Stimulated activated CD4-positive, alpha-beta T cell treated with anti-CD3 and anti-CD28 coated beads, Interleukin-4, amount 100 ng/mL, for 24 hours (primary cell): ENCODE measurements around the gene CDH16.

Experiments used
- DNase-seq: peaks from one replicate; pipeline ENCODE4 v3.0.0-alpha.2; 2020

The CDH16 gene

DNA sequence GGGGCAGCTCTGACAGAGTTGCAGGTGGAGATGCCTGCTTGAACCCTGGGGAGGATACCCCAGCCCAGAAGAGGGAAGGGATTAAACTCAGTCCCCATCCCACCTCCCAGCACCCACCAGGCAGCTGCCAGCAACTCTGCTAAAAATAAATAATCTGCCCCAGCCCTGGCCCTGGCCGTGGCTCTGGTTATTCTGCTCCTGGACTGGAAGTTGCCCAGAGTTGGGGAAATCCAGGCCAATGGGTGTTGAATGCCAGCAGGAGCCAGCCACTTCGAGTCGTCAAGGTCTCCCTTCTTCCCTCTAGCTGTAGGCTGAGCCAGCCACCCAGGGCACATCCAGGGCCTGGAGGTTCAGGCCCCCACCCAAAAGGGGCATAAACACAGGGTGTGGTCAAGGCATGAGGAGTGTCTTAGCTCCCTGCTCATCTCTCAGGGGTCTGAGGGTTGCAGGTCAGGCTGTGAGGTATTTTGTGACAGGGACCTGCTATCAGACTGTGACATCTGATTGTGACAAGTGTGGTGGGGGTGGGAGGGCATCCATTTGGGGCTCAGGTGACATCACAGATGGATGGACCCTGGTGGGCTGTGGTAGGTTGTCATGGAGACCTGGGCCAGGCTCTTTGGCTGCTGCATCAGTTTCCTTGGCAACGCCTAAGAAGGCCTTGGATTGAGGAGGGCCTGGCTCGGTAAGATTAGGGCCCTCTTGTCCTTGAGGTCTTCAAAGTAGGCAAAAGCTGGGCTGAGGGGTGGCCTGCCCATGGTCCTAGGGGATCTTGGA is 7.7 kb upstream of the CDH16 start:
- DNase-seq: no peak

DNA sequence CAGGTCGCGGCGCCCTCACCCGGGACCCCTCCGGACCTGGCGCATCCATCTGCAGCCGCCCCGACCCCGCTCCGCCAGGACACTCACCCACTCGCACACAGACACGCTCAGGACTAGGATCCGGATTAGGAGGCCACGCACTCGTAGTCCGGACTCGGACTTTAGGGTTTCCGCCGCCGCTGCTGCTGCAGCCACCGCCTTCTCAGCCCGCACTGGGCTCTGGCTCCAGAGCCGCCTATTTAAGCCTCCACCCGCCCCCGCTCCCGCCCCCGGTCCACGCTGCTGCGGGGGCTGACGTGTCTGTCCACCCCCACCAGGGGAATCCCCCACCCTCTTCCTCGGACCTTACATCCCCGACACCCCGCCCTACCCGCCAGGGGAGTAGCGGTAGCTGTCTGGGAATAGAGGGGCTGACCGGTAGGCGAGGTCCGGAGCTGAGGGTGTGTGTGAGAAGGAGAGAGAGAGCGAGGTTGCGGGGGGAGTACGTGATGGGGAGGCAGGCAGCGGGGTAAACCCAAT is 6.7 kb upstream of the CDH16 start, which contains the start of gene RRAD:
RRAD (minus strand) TSS at position 214 of the 519 bp plus-strand sequence. CDS start 356 bp downstream, outside the sequence.
- no peak for DNase-seq

DNA sequence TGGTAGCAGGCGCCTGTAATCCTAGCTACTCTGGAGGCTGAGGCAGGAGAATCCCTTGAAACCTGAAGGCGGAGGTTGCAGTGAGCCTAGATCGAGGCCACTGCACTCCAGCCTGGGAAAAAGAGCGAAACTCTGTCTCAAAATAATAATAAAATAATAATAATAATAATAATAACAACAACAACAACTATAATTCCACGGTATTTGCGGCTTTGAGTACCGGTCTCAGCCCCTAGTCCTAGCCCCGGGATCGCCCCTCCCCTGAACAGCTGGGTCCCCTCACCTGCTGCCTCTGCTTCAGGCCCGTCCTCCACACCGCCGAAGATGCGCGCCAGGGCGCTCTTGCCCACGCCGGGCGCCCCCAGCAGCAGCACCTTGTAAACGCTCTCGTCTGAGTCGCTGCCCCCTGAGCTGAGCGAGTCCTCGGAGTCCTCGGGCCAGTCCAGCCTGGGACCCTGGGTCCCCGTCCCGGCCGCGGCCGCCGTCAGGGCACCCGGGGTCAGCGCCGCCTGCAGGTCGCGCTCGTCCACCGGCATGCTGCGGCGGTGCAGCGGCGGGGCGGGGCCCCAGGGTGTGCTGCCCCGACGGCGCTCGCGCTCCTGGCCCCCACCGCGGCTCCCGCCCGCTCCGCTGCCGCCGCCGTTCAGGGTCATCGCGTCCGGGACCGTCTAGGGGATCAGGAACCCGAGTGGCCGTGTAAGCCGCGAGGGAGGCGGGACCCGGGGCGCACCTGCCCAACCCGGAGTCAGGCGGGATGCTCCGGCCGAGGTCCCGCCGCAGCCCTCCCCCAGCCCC is 6.0 kb upstream of the CDH16 start:
- peak; percentile 33 for DNase-seq

DNA sequence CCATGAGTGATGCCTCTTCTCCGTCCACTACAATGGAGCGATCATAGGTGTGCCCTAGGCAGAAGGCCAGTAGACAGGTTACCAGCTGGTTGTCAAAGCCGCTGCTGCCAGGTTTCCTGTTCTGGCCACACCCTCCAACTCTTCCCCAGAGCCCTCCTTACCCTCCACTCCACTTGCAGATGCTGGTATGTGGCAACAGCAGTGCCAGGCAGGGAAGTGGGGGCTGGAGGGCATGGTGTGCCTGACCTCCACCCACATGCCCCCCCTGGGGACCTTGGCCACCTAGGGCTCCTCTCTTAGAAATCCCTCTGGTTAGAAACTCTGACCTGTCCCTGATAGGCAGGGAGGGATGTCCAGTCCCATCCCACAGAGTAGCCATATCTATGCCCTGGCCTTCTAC is 5.2 kb upstream of the CDH16 start:
- no peak for DNase-seq

DNA sequence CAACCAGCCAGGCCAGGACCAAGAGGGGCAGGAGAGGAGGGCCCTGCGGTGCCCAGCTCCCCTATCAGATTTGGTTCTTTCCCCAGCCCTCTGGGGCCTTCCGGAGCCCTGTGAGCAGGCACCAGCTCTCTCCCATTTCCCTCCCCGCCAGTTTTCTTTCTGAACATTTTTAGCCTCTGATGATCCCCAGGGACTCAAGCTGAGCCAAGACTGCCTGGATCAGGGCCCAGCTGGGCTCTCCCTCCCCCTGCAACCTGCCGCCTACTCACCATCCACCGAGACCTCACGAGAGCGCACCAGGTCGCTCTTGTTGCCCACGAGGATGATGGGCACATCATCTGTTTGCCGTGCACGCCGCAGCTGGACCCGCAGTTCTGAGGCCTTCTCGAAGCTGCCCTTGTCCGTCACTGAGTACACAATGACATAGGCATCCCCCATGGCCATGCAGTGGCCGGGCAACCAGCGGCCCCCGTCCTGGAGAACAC is 4.6 kb upstream of the CDH16 start:
- DNase-seq: no peak

DNA sequence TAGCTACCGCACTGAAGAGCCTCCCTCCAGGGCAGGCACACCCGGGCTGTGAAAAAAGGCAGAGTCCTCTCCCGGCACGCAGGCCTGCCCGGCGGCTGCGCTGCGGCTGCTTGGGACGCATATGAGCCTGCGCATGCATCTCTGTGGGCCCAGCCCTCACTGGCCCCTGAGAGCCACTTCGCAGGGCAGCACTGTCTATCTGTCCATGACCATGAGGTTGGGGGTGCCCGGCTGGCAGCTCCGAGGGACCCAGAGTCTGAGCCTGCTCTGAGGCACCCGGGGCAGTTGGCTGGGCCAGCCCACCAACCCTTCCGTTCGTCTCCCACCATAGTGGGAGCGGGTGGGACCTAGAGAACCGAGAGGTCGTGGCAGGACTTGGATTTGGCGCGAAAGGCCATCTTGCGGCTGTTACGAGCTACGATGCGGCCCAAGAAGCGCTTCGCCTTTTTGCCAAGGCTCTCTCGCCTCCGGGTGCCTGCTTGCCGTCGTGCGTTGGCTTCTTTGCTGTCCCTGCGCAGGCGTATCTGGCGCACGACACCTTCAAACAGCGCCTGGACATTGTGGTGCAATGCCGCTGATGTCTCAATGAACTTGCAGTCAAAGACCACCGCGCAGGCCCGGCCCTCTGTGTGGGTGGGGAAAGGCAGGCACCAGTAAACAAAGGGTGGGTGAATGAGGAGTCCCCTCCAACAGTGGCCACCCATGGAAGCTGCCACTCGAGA is 3.2 kb upstream of the CDH16 start:
- DNase-seq: no peak

DNA sequence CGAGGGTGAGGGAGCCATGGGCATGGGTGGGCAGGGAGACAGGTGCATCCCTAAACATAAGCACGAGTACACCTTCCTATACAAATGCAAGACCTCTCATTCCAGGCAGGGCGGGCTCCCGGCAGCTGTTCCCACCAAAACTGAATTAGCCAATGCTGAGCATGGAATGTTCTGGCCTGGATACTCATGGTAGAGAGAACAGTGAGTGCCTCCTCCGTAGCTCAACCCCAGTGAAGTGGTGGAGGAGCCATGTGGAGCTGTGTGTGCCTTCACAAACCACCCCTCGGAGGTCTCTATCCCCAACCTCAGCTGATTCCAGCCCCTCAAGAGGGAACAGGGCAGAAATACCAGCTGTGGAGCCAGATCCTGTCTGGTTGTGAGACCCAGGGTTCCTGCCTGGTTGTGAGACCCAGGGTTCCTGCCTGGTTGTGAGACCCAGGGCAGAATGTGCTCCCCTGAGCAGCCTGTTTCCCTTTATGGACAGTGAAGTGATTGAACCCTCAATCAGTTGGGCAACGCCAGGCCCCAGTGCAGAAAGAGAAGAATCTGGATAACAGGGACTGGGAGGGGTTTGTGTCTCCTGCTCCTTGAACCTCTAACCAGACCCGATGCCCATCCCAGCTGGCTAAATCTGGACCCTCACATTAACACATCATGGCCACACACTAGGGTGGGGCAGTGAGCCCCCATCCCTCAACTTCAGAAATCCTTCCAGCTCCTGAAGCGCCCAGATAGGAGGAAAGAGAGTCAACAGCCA is 2.4 kb upstream of the CDH16 start:
- no peak for DNase-seq

DNA sequence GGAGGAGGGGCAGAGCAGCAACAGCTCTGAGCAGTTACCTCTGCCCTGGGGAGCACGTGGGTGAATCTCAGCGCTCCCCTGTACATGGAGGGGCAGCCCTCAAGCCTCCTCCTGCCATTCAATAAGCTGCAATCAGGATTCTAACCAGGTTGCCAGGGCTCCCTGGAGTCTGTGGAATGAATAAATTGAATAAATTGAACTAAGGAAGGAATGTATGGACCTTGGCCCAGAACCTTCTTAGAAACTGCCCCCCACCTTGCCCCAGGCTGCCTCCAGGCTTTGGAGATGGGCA is 1.6 kb upstream of the CDH16 start:
- DNase-seq: no peak

DNA sequence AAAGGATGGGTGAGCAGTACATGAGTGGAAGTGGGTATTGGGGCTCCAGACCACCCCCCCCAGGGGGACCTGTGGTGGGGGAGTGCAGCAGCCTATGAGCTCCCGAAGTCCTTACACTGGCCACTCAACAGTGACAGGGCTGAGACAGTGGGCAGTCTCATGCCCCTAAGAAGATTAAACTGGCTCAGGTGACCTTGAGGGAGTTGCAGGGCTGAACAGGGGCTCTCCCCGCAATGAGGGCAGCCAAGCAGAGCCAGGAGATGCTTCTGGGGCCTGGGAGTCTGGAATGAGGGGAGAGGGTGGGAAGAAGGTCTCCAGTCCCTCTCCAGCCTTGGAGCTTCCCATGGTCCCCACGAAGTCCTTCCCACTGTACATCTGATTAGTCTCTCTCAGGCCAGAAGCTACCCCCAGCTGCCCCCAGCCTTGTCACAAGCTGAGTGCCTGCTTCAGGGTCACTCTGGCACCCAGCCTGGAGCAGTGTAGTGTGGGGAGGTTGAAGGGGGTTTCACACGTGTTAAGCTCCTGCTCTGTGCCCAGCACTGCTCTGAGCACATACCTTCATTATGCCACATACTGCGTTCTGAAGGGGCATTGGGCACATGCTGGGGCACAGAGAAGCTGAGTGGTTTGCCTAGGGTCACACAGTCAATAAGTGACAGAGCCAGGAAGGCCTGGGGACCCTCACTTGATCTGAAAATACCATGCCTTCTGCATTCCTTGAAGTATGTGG is 1.0 kb upstream of the CDH16 start:
- DNase-seq: no peak

DNA sequence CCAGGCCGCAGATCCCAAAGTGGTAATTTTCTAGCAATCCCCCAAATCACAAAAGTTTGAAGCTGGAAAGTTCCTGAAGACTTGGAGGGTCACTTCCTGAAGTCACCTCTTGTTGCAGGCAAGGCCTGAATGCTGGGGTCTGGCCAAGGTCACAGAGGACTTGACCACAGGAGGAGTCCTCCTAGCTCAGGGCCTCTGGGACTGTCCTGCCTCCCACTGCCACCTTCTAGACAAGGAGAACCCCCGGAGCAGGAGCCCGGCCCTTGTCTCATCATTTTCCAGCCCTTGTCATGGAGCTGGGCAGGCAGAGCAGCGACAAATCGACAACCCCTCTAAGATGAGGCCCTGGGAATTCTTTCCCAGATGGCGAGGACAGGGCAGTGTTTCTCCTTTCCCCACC is 330 bp downstream of the CDH16 start:
- no peak for DNase-seq

DNA sequence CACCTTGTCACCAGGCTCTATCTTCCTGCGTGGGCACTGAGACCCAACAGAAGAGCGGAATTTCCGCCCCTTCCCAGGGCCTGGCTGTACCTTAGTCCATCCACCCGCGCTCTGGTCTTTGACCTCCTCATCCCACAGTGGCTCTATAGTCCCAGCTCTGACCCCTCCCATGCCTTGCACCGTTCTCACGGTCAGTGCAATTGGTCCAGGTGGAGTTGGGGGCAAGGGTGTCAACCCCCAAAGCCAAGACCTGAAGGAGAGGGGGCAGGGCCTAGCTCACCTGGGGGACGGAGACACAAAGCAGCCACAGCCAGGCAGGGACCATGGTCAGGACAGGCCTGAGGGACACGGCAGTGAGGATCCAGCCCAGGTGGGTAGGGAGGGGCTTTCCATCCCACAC is 944 bp downstream of the CDH16 start:
- DNase-seq: no peak

DNA sequence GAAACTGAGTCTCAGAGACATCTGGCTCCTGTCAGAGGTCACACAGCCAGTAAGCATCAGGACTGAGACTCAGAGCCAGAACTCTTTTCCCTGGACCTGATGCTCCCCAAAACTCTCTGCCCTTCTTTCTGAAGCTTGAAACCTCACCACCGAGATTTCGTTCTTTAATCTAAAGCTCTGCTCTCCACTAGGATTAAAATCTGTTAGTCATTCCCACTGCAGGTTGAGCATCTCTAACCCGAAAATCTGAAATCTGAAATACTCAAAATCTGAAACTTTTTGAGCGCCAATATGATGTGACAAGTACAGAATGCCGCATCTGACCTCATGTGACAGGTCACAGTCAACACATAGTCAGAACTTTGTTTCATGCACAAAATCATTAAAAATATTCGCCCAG is 2.2 kb downstream of the CDH16 start:
- no peak for DNase-seq

DNA sequence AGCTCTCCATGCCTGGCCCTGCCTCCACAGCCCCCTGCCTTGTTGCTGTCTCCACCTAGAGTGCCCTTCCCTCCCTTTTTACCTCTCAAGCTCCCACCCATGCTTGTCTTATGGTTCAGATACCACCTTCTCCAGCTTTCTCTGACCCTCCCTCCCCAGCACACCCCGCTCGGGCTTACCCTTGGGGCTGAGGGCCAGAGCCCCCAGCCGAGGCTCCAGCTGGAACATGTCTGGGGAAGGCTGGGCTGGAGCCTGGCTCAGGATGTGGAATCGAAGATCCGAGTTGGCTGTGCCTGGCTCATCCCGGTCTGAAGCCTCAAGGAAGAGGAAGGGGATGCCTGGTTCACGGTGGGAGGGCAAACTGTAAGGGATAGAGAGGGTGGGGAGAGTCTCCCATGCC is 3.6 kb downstream of the CDH16 start:
- DNase-seq: no peak

DNA sequence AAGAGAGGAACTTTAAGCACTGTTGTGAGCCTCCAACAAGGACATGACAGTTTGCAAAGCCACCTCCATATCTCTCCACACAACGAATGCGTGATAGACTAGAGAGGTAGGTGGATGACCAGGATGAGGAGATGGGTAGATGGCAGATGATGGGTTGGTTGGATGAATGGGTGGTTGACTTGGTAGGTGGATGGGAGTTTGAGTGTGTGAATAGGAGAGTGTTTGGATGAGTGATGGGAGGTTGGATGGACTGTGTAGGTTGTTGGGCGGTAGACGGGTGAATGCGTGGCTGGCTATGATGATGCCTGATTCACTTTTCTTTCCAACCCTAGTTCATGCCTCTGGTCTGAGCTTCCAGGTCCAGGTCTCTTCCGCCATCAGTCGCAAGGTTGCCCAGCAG is 4.1 kb downstream of the CDH16 start:
- no peak for DNase-seq

DNA sequence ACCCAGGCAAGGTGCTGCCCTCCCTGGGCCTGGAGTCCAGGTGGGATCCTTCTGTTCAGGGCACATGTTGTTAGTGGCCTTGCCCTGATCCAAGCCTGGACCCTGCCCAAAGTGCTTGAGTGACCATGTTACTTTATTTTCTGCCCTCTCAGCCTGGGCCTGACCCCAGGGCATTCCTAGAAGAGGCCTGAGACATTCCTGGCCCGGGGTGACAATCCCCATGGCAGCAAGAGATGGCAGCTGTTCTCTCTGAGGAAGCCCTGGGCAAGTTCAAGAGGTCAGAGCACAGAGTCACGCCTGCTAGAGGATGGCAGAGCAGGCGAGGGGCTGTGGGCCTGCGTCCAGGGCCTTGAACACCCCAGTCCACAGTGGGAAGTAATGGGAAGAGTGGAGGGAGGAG is 5.0 kb downstream of the CDH16 start:
- no peak for DNase-seq

DNA sequence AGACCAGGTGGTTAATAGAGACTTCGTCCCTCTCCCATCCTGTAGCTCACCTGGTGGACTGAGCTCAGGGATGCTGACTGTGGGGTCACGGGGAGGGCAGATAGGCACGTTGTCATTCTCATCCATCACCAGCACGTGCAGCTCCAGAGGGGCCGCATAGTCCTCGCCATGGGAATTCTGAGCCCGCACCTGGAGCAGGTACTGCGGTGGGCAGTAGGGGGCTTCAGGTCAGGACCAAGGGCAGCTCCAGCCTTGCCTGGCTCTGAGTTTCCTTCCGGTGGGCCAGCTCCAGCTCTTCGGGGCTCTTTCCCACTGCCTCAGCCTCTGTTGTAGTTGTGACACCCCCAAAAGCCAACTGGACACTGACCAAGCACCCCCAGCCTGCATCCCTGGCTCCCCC is 5.6 kb downstream of the CDH16 start:
- DNase-seq: no peak

DNA sequence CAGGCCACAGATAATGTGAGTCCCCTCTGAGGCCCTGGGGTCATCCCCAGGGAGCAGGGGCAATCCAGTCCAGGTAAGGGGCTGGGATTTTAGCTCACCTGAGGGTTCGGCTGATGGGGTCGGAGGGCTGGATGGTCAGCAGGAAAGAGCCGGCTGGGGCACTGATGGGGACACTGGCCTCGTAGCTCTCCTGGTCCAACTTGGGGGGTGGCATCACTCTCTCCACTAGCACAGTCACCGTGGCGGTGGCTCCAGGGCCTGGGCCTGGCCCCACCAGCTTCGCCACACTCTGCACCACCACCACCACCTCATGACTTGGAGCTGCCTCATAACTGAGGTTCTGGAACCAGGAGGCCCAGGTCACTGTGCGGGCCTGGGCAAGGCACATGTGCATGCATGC is 6.9 kb downstream of the CDH16 start:
- no peak for DNase-seq

DNA sequence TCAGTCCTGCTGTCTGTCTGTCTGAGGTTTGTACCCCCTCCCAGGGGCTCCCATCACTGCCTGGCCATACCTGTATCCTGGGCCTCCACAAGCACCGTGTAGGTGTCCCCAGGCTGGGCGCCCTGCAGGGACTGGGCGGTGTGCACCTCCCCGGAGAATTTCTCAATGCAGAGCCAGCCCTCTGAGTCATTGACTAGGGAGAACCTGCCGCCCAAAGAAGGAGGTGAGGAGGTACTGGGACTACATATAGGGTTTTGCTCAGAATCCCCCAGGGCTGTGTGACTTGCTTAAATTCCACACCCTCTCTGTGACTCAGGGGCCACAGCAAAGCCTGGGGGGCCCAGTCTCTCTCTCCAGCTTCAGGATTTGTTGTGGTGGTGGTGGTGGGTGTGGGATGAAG is 7.6 kb downstream of the CDH16 start:
- no peak for DNase-seq

DNA sequence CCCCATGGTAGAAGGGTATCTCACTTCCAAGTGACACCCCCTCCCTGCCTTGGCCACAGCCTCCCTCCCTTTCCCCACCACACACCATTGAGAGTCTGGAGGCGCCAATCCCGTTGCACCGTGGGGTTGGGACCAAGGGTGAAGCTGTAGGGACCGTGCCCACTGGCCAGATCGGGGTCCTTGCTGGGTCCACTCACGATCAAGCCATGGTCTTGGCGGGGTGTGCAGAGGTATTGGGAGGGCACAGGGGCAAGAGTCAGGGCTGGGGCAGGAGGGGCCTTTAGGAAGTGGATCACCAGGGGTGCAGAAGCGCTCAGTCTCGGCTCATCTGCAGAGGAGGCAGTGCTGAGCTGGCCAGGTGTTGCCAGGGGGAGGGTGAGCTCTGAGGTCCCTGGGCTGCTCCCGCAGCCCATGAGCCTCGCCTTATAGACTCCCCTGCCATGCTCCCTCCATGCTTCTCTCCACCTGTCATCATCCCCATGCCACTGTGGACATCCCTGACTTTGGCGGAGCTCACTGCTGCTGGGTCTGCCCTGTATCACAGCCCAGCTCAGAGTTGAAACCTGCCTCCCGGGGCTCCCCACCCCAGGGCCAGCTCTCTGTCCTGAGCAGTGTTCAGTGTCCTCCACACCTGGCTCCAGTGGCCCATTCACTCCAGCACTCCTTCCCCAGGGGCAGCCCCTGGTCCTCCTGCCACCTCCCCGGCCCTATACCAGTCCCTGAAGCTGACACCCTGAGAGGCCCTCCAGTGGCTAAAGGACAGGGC is 8.3 kb downstream of the CDH16 start:
- DNase-seq: no peak

DNA sequence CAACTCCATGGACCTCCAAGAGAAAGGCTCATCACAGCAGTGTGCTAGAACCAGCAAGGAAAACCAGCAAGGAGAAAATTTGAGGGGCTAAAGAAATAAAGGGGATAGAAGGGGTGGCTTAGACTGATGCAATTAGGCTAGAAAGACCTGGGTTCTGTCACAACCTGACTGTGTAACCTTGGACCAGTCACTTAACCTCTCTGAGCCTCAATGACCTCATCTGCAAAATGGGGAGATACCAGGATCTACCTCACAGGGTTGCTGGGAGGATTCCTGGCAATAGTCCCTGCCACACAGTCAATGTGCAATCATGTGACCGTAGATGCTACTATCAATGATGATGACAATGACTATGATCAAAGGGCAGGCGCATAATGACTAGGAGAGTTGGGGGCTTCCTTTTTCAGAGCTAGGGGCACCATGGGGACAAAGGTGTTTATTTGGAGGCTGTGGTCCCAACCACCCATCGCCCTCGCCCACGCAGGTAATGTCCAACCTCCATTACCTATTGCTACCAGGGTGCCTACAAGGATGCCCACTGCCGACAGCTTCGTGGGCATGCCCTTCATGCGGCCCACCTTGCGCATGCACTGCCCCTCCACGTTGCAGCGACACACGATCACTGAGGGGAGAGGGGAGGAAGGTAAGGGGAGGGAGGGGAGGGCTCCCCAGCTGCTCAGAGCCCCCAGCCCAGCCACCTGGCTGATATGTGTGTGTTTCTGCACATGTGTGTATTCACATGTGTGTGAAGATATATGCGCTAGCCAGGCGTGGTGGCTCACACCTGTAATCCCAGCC is 9.7 kb downstream of the CDH16 start:
- no peak for DNase-seq
